ENCODE results near the gene TNNI2.

TNNI2 gene

DNA sequence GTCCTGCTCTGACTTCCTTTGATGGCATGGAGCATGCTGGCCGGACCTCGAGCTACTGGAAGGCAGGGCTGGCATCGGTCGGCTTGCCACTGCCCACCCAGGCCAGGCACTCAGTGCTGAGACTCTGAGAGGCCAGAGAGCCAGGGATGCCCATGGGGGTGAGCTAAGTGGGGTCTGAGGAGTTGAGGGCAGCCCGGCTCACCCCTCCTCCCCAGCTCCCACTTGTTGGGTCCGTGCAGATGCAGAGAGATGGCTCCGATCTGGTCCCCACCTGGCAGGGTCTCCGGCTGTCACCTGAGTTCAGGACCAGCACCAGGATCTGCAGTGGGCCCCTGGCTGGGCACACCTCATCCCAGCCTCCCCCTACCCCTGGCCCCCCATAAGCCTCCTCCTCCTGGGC, 27.4 kb downstream of the TNNI2 start:
- ChIA-PET CTCF (interaction anchor here (0.5 to 1.8 kb wide), 5 partner anchors 16 to 184 kb away, joined by 3 to 5 read pairs (median 4); partner anchors contain the start of gene TNNT3), POLR2A (no interaction called here)
- H3K4me3 ChIP-seq (ENCODE audit: low read depth, low read length), result no peak overlapping the region
- no peak for TF ChIP-seq ZFP37 (tag by site-specific recombination; IDR thresholded peaks at IDR 0.05)
- no peak for TF ChIP-seq ZNF324 (tag by site-specific recombination; IDR thresholded peaks at IDR 0.05)
- no peak for TF ChIP-seq BCL11B (tag by site-specific recombination; IDR thresholded peaks at IDR 0.05; ENCODE audit: low read depth)
- TF ChIP-seq, protein P1, sequence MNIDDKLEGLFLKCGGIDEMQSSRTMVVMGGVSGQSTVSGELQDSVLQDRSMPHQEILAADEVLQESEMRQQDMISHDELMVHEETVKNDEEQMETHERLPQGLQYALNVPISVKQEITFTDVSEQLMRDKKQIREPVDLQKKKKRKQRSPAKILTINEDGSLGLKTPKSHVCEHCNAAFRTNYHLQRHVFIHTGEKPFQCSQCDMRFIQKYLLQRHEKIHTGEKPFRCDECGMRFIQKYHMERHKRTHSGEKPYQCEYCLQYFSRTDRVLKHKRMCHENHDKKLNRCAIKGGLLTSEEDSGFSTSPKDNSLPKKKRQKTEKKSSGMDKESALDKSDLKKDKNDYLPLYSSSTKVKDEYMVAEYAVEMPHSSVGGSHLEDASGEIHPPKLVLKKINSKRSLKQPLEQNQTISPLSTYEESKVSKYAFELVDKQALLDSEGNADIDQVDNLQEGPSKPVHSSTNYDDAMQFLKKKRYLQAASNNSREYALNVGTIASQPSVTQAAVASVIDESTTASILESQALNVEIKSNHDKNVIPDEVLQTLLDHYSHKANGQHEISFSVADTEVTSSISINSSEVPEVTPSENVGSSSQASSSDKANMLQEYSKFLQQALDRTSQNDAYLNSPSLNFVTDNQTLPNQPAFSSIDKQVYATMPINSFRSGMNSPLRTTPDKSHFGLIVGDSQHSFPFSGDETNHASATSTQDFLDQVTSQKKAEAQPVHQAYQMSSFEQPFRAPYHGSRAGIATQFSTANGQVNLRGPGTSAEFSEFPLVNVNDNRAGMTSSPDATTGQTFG (tag by site-specific recombination; IDR thresholded peaks at IDR 0.05; ENCODE audit: borderline replicate concordance), result no peak
- TF ChIP-seq, protein P2, sequence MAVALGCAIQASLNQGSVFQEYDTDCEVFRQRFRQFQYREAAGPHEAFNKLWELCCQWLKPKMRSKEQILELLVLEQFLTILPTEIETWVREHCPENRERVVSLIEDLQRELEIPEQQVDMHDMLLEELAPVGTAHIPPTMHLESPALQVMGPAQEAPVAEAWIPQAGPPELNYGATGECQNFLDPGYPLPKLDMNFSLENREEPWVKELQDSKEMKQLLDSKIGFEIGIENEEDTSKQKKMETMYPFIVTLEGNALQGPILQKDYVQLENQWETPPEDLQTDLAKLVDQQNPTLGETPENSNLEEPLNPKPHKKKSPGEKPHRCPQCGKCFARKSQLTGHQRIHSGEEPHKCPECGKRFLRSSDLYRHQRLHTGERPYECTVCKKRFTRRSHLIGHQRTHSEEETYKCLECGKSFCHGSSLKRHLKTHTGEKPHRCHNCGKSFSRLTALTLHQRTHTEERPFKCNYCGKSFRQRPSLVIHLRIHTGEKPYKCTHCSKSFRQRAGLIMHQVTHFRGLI (tag by site-specific recombination; IDR thresholded peaks at IDR 0.05), result no peak
- TF ChIP-seq ZNF660 (tag by site-specific recombination; IDR thresholded peaks at IDR 0.05), result no peak
- no peak for TF ChIP-seq ZNF768 (tag by site-specific recombination; IDR thresholded peaks at IDR 0.05)
- no peak for TF ChIP-seq GLIS2 (tag by site-specific recombination; IDR thresholded peaks at IDR 0.05)
- no peak for TF ChIP-seq ZNF138 (tag by site-specific recombination; IDR thresholded peaks at IDR 0.05; ENCODE audit: borderline replicate concordance)
- TF ChIP-seq INSM2 (tag by site-specific recombination; IDR thresholded peaks at IDR 0.05), result no peak
- no peak for TF ChIP-seq ZNF280D (tag by site-specific recombination; IDR thresholded peaks at IDR 0.05)
- TF ChIP-seq ZNF175 (tag by site-specific recombination; IDR thresholded peaks at IDR 0.05), result no peak
- H3K27ac ChIP-seq (ENCODE audit: extremely low read depth, low read depth, low read length), result no peak overlapping the region
- no peaks in the 10 kb centered on the region for H3K4me1 ChIP-seq (ENCODE audit: control insufficient read depth, insufficient read depth, low read length)
- H3K36me3 ChIP-seq (ENCODE audit: control insufficient read depth in 2 of 2, insufficient read depth in 1 of 2, low read length in 2 of 2), result no peaks in the 10 kb centered on the region
- H3K9me3 ChIP-seq (ENCODE audit: control insufficient read depth, insufficient read depth, low read depth, low read length), result no peaks in the 10 kb centered on the region

DNA sequence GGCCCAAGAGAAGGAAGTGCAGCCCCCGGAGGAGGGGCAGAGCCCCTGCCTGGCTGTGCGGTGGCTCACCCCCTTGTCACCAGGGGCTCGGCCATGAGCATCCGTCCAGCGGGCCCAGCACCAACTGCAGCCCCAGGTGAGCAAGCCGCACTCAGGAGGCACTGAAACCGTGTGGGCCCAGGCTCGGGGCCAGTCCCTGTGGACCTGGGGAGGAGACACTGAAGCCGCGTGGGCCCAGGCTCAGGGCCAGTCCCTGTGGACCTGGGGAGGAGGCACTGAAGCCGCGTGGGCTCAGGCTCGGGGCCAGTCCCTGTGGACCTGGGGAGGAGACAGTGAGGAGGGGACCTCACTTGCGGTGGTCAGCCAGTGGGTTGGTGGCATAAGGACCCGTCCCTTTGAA, 28.0 kb downstream of the TNNI2 start:
- H3K27ac ChIP-seq (ENCODE audit: extremely low read depth, low read depth, low read length), result no peak overlapping the region
- POLR2A ChIA-PET, result no interaction called here
- no peaks in the 10 kb centered on the region for H3K9me3 ChIP-seq (ENCODE audit: control insufficient read depth, insufficient read depth, low read depth, low read length)
- CTCF ChIA-PET, result interaction anchor here (0.7 to 1.8 kb wide), 3 partner anchors 16 to 173 kb away, joined by 3 to 5 read pairs (median 4); partner anchors contain the start of gene TNNT3
- H3K4me3 ChIP-seq (ENCODE audit: low read depth, low read length), result no peak overlapping the region
- no peaks in the 10 kb centered on the region for H3K36me3 ChIP-seq (ENCODE audit: control insufficient read depth in 2 of 2, insufficient read depth in 1 of 2, low read length in 2 of 2)
- TF ChIP-seq, protein P3, sequence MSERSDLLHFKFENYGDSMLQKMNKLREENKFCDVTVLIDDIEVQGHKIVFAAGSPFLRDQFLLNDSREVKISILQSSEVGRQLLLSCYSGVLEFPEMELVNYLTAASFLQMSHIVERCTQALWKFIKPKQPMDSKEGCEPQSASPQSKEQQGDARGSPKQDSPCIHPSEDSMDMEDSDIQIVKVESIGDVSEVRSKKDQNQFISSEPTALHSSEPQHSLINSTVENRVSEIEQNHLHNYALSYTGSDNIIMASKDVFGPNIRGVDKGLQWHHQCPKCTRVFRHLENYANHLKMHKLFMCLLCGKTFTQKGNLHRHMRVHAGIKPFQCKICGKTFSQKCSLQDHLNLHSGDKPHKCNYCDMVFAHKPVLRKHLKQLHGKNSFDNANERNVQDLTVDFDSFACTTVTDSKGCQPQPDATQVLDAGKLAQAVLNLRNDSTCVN (tag by site-specific recombination; optimal IDR thresholded peaks at IDR 0.05), result no peak
- H3K4me1 ChIP-seq (ENCODE audit: control insufficient read depth, insufficient read depth, low read length), result no peaks in the 10 kb centered on the region

Data from HEK293 (cell line).